CD4-positive, alpha-beta T cell treated with Interleukin-6 at 100 ng/mL for 8 hours (primary cell): ENCODE data around the gene RTN1.

Source experiments
- DNase-seq: peaks from one replicate; pipeline ENCODE4 v3.0.0-alpha.2; 2020; ENCODE audit warnings: mixed read lengths, low spot score

RTN1 gene

DNA sequence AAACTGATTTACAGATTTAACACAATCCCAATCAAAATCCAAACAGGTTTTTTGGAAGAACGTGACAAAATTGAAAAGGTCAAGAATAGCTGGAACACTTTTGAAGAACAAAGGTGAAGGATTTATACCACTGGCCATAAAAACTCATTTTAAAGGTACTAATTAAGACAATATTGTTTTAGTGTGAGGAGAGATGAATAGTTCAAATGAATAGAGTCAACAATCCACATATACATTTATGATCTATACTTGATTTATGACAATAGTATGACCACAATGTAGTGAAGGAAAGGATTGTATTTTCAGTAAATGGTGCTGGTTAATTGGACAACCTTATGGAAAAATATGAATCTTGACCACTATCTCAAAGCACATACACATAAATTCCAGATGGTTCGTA is 323.3 kb downstream of the RTN1 start:
- DNase-seq, result no peak
